ENCODE measurements around the gene ARAP1.

ARAP1 gene

DNA sequence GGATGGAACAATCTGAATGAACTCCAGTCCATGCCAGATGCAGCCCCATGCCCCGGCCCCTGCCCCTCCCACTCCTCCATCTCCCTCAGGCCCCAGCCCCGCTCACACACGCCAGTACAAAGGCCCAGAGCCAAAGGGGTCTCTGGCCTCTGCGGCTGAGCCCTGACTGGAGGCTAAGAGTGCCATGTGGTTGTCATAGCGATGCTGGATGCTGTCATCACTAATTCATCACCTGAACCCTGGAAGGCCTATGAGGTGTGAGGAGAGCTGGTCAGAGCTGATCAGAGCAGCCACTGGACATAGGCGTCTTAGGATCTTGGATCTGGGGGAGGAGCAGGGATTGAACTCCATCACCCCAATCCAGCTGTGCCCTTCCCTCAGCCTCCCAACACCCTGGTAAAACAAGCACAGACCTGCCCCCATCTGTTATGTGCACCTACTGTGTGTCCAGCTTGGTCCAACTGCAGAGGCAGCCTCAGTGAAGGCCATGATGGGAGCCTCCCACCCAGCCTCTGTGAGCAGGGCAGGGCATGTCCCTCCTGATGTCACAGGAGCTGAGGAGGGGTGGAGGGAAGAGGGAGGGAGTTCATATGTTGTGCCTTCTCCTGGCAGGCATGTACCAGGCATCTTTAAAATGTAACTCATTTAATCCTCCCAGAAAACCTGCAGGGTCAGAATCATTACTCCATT, 94.7 kb downstream of the ARAP1 start:
- no peak for DNase-seq (ENCODE audit: low read depth)

DNA sequence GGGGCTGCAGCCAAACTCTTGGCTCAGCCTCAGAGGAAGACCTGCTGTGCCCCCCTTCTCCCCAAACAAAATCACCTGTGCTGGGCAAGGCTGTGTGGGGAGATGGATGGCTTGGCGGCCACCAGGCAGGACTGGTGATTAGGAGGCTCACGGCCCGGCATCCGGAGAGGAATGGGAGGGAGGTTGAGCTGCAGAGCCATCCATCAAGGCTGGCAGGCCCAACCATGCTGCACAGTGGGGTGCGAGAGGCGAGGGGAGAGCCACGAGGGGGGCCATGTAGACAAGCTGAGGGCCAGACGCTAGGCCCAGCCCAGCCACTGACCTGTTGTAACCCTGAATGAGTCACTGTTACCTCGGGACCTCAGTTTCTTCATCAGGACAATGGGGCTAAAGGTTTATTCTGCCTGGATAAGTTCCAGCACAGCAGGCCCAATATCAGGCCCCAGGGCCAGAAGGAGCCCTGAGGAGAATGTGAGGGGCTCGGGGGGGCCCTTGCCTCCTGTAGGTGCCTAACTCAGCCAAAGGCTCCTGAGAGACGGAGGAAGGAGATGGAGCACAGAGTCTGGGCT, 96.2 kb downstream of the ARAP1 start:
- DNase-seq (ENCODE audit: low read depth) = no peak

DNA sequence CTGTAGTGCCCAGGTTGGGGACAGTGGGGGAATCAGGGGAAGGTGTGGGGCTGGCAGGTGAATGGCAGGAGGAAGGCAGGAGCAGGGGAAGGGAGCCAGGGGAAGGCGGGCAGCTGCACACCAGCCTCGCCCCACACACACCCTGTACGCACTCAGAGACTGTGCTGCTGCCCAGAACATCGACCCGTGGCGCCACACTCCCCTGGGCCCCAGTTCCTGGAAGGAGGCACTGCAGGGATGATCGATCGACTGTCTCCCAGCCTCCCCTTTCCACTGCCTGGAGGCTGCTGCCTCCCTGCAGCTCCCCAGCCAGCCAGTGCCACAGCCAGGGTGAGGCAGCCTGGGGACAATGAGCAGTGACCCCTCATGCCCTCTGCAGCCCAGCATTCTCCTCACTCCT, 97.2 kb downstream of the ARAP1 start:
- DNase-seq (ENCODE audit: low read depth) = no peak

DNA sequence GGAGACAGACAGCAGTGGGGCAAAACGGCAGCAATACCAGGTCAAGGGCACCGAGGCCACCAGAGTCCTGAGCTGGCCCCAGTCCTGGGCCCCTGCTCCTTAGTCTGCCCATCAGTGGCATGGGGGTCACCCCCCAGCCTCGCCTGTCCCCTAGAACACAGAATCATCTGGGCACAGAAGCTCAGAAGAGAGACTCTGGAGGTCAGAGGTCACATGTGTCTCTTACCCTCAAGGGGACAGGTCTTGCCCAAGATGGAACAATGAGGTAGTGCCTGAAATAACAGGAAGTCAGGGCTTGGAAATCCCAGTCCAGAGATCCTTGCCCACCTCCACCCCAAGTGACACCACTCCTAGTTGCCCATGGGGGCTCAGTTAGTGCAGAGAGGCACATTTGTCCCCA, 98.6 kb downstream of the ARAP1 start:
- DNase-seq (ENCODE audit: low read depth) = no peak

DNA sequence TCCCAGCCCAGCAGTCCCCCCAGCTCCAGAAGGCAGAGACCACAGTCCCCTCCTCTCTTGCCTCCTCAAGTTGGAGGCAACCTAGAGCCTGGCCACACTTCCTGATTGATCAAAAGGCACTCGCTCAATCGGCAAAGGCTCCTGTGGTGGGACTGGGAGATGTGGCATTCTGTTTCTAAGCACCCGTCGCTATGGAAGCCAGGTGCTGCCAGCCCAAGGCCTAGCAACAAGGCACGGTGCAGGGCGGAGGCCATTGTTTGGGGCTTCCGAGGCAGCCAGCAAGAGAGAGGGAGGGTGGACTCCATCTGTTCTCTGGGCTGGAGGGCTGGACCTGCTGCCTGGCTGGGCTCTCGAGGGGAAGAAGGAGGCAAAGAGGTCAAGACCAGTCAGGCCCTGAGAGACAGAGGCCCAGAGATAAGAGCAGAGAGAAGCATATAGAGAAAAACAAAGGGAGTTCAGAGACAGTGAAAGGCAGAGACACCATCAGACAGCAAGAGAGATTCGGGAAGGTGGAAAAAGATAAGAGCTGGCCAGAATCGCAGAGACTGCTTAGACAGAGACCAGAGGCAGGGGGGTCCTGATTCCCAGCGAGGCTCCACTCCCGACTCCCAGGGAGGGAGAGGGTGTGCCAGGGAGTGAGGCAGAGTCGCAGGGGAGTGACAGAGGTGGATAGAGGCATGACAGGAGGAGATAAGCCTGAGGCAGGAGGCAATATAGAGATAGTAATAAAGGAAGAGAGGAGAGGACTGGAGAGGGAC, 99.2 kb downstream of the ARAP1 start:
- no peak for DNase-seq (ENCODE audit: low read depth)

DNA sequence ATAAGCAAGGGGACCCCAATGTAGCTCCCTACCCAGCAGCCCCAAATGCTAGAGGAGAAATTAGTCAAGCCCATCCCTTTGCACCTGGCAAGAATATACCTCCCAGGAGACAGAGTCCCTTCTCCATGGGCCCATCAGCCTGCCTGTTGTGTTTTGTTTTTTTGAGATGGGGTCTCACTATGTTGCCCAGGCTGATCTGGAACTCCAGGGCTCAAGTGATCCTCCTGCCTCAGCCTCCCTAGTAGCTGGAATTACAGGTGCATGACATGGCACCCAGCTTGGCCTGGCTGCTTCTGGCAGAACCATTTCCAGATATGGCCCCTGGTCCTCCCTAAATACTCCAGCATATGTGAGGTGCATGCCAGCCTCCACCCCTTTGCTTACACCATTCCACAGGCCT, 100.1 kb downstream of the ARAP1 start:
- DNase-seq (ENCODE audit: low read depth) = no peak

DNA sequence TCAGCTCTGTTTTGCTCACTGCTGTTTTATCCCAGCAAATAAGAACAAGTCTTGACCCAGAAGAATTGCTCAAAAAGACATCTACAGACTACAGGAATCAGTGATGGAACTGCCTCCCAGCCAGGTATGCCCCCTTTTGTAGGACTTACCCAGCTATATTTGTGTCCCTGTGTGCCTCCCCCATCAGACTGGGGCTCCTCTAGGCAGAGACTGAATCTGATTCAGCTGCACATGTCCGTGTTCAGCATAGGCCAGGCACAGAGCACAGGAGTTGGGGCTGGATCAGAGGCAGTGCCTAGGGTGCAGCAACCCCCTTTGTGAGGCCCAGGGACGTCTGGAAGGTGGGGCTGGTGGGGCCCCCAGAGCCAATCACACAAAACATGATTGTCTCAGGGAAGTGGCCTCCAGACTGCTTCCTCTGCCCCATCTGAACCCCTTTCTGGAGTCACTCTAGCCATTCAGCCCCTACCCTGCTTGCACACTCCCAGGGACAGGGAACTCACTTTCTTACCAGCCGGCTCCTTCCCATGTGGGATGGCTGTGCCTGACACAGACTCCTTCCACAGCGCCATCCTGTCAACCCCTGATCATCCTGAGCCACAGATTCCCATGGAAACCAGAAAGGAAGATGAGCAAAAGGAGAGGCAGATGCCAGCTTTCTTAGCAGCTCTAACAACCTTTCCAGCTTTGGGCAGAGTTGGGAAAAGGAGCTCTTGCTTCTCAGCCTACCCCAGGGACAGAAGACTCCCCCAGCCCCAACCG, 102.8 kb downstream of the ARAP1 start:
- no peak for DNase-seq (ENCODE audit: low read depth)

DNA sequence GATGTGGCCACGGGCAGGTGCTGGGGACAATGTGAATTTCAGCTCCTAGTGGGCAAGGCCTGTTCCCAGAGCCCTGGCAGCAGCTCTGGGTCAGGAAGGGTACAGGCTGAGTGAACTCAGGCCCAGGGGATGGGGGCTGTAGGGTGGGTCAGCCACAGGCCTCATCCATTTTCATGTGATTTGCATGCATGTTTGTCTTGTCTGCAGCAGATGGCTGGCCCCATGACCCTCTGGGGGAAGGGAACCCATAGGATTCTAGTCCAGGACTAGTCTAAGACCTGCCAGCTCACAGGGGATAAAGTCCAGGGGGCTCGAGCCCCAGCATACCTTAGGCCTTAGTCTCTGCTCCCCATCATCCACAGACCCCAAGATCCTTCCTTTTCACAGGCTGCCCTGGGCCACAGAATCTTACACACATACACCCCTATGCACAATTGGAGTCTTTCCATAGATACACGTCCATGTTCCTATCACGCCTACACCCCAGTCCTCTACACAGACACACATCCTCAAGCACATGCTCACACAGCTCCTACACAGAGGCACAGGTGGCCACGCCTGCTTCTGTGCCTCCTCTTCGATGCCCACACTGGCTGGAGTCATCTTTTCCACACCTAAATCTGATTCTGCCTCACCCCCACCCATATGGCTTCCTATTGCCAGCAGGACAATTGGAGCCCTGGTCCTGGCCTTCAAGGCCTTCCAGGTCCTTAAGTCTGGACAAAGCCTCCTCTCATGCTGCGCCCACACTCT, 103.6 kb downstream of the ARAP1 start:
- DNase-seq (ENCODE audit: low read depth) = no peak

DNA sequence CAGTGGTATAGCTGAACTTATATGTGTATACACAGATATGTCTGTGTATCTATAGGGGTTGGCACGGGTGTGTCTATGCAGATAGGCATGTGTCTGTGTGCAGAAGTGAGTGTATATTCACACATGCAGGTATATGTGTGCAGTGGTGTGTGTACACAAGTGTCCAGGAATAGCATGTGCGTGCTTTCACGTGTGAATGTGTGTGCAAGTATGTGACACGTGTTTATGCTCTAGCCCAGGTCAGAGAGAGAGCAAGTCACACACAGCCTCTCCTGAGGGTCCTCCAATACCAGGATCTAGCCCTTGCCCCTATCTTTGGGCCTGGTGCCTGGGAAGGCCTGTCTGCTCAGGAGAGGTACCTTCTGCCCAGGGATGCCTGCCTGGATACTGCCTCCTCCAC, 104.3 kb downstream of the ARAP1 start:
- DNase-seq (ENCODE audit: low read depth) = no peak

DNA sequence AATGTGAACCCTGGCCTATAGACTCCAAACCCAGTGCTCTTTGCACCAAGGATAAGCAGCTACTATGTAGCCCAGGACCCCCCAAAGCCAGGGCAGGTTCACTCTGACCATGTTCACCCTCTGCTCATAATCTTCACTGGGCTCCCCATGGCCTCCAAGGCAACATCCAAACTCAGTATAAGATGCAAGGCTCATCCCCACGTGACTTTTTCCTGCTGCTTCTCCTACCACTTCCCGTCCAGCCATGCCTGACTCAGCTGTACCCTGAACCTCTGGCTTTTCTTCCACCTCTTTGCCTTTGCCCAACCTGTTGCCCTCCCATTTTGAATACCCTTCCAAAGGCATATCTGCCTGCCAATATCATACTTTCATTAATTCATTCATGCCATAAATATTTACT, 105.7 kb downstream of the ARAP1 start:
- DNase-seq (ENCODE audit: low read depth) = no peak

DNA sequence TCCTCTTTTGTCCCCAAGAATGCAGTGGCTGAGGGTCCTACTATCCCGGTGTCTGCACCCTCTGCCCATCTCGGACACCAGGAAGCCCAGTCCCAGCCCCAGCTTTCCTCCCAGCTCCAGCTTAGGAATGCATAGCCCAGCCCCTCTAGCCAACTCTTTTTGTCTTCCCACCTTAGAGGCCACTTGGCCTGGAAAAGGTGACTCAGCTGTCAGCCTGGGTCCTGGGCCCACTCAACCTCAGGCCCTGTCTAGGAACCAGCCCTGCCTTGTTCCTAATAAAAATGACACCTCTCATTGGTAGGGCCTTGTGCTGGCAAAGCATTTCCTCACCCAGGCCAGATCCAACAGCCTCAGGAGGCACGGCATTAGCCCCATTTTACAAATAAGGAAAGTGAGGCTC, 106.2 kb downstream of the ARAP1 start:
- no peak for DNase-seq (ENCODE audit: low read depth)

DNA sequence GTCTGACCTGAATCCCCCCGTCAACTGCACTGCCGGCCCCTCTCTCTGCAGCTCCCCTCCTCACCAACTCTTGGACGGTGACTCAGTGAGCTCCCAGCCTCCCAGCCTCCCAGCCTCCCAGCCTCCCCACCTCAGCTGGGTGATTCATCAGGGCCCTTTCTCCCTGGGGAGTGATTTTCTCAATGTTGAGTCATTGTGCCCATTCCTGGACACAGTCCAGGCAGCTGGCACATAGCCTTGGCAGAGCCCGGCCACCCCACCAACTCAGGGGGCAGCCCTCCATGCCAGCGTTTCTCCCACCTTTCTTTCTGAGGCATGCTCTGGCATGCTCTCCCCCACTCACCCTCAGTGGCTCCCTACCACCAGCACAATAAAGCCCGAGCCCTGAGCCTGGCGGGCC, 108.7 kb downstream of the ARAP1 start:
- DNase-seq (ENCODE audit: low read depth) = no peak

DNA sequence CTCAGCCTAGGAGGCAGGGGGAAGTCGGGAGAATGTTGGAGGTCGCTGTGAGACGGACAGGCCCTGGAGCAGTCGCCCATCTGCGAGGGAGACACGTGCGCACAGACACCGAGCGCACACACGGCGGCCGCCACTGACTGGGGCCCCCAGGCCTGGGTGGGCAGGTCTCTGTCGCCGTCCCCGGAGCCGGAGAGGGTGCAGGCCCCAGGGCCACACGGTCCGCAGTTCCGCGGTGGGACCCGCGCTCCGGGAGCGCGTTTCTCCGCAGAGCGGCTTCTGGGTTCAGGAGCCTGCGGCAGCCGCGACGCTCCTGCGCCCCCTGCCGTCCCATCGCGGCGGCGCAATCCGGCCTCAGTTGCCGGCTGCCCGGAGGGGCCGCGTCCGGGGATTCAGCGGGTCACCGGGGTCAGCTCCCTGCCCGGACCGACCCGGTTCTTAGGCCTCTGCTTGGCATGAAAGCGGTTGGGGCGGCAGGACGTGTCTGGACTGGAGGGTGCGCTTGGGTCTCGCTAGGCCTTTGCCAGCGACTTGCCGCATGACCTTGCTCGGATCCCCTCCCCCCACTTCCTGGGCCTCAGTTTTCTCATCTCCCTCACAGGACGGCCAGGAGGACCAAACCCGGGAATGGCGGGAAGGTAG, 109.2 kb downstream of the ARAP1 start:
- no peak for DNase-seq (ENCODE audit: low read depth)

DNA sequence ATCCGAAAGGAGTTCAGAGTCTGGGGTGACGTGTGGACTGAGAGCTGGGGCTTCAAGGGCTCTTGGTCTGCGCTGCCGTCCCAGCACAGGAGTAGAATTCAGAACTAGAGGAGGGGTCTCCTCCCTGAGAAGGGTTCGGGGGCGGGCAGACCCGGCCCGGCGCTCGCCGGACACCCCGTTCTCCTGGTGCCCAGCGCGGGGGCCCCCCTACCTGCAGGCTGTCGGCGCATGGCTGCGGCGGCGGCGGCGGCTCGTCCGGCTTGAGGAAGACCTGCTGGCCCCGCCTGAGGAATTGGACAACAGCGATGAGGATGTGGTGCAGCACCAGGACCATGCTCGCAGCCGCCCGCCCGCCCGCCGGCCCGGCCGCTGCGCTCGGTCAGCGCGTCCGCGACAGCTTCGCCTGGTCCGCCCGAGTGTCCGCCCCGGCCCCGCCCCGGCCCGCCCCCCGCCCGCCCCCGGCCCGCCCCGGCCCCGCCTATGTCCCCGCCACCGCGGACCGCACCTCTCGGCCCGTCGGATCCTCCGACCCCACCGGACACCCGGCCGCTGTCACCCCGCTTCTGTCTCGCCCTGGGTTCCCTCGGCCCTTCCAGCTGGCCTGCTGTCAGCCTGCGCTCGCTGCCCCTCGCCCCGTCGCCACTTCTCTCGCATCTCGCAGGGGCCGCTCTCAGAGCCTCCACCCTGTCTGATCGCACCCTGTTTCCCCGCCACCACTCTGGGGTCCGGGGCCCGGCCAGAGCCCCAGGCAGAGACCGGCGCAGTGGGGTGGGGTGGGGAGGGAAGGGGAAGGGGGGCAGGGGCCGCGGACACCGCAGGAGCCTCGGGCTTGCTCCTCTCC, 109.9 kb downstream of the ARAP1 start:
- no peak for DNase-seq (ENCODE audit: low read depth)

DNA sequence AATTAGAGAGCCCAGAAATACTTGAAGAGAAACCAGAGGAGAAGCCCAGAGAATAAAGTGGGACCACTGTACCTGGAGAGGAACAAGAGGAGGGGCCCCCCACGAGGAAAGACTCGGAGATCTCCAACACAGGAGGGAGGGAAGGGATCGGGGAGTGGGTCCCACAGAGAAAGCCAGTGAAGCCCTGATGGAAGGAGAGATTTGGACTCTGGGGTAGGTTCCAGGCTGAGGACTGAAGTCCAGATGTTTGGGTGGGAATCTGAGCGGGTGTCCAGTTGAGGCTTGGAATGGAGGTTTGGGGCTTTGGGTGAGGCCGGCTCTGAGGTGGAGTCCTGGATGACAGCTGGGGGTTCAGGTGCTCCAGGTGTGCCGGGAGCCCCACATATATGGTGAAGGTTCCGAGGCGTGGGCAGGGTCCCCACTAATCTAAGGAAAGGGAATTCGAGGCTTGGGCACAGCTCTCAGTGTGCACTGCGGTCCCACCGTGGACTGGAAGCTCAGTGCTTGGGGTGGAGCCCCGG, 110.6 kb downstream of the ARAP1 start:
- no peak for DNase-seq (ENCODE audit: low read depth)

DNA sequence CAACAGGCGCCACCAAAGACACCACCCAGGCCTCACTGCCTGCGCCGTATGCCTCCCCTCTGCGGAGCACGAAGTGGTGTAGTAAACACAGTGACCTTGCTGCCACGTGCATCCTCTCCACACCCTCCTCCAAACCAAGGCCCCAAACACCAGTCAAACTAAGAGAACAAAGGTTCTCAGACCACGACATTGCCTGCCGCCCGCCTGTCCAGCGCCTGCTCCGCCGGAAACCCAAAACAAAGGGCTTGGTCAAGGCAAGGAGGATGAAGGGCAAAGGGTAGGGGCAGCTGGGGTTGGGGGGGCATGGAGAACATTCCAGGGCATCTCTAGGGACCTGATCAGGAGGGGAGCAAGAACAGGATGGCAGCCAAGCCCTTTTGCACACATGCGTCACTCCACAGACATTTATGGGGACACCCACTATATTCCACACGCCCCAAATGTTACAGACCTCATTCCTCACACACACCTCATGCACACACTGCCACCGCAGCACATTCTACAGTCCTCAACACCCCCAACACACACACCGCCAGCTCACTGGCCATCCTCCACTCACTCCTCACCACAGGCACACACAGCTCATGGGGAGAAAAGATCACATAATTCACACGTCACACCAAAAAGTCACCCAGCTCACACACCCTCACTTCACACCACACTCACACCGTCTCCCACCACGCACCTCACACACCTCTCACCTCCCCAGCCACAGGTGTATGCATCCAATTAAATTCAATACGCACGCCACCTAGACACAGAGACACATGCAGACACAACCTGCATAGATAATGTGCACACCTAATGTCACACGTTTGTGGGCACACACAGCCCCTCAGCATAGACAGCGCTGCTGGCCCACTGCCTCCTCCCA, 112.5 kb downstream of the ARAP1 start:
- DNase-seq (ENCODE audit: low read depth) = no peak

DNA sequence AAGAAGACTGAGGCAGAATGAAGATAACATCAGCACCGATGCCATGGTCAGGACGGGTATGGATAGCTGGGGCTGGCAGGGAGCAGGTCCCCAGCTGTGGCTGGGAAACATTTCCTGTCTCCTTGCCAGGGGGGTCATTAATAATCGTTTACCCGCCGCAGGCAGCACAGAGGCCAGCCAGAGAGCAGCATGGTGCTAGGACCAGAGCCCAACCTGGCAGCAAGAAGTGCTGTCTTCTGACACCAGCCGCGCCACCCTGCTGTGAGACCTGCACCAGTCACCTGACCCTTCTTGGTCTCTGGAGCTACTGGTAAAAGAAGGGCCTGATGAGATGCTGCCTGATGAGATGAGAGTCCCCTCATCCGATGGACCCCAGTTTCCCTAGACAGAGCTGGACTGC, 114.3 kb downstream of the ARAP1 start:
- DNase-seq (ENCODE audit: low read depth) = no peak

DNA sequence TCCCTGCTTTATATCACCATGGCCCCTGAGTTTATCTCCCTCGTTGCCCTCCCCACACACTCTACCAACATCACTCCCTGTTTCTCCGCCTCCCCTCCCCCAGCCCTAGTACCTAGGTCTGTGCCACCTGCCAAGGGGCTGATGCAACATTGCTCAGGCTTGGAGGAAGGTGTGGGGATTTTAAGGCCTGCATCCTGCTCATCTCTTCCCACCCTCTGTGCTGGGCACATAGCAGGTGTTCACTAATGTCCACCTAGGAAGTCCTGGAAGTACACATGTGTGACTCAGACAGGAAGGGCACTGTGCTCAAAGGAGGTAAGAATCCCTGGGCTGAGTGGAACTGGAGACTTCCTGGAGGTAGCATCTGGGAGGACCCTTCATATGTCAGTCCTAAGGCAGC, 115.0 kb downstream of the ARAP1 start:
- DNase-seq (ENCODE audit: low read depth) = no peak

DNA sequence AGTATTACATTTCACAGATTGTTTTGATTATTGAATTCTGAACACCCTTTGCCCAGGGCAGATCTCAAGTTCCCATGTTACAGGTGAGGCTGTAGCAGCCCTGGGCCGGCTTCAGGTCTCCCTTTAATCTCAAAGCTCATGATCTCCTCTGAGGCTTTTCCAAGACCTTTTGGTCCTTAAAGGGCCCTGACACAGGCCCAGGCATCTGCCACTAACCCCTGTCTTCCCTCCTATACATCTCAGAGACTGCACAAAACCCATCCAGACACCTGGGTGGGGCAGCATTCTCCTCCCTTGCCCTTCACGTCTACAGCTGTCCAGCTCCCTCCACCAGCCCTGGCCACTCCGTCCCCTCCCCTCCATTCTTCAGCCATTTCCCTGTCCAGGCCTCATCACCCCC, 115.8 kb downstream of the ARAP1 start:
- DNase-seq (ENCODE audit: low read depth) = no peak

Measured in CMK (cell line).